ENCODE measurements around the gene COLEC12. TPM values are rescaled to one million over a fixed set of nuclear protein-coding genes. Genes with fewer than 3 reads are reported as not detected.

Gene COLEC12
- polyA plus RNA-seq, 3 donors, result 0.21 to 0.47 (median 0.35) TPM

DNA sequence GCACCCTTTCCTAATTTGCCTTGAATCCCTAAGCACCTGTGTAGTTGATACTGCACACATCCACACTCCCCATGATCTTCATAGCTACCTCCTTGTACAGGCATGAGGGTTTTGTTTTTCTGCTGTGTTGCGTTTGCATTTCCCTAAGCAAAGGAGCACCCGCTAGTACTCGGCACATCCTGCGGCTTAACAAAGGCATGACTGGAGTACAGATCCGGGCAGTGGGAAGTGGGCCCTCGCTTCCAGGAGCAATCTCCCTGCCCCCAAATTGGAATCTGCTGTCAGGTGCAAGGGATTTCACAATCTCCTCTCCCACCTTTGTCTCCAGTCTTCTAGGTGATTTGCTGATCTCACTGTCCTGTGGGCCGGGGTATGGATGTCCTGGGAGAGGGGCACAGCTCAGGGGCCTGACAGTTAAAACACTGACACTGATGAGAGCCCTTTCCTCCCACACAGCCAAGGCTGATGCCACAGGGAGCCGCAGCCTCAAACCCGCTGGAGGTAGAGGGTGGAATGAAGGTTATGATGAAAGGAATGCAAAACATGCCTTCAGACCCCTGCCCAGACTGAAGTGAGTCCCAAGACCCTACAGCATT is 133.9 kb downstream of the COLEC12 start:
- H3K27ac Mint-ChIP-seq, result no peak overlapping the region
- no peaks in the 10 kb centered on the region for H3K9me3 Mint-ChIP-seq
- no peaks in the 10 kb centered on the region for H3K9me3 ChIP-seq (replicated peaks in 1 of 2; ENCODE audit: control insufficient read depth in 1 of 2, insufficient read depth in 1 of 2, low read length in 2 of 2)
- H3K4me1 Mint-ChIP-seq, result peaks cover 54% of the 10 kb centered on the region
- H3K79me2 ChIP-seq (ENCODE audit: insufficient read depth, low read length), result no peaks in the 10 kb centered on the region
- intact Hi-C loops (cut with micrococcal nuclease), result no loop called here
- no peak overlapping the region for H3K9ac ChIP-seq (ENCODE audit: insufficient read depth, low read length, poor library complexity, severe bottlenecking)
- no peak overlapping the region for H3K4me3 ChIP-seq (replicated peaks in 1 of 3; ENCODE audit: low read depth in 2 of 3, low read length in 3 of 3)
- H3K27ac ChIP-seq (ENCODE audit: low read depth in 1 of 2, low read length in 2 of 2), result no peak overlapping the region
- WGBS (ENCODE audit: insufficient coverage), result no CpG with 5 or more reads among the region's 9 CpGs
- no peak overlapping the region for H2AFZ ChIP-seq (ENCODE audit: insufficient read depth, low read depth, low read length, poor library complexity, severe bottlenecking)
- no peak overlapping the region for H3K4me3 Mint-ChIP-seq
- H3K4me2 ChIP-seq (replicated peaks; ENCODE audit: extremely low read depth, low read length, poor library complexity, severe bottlenecking), result no peak overlapping the region
- no peaks in the 10 kb centered on the region for H3K27me3 ChIP-seq (ENCODE audit: control insufficient read depth in 2 of 2, insufficient read depth in 2 of 2, low read length in 2 of 2)
- H4K20me1 ChIP-seq (ENCODE audit: insufficient read depth, low read length), result no peaks in the 10 kb centered on the region
- TF ChIP-seq, protein P1, sequence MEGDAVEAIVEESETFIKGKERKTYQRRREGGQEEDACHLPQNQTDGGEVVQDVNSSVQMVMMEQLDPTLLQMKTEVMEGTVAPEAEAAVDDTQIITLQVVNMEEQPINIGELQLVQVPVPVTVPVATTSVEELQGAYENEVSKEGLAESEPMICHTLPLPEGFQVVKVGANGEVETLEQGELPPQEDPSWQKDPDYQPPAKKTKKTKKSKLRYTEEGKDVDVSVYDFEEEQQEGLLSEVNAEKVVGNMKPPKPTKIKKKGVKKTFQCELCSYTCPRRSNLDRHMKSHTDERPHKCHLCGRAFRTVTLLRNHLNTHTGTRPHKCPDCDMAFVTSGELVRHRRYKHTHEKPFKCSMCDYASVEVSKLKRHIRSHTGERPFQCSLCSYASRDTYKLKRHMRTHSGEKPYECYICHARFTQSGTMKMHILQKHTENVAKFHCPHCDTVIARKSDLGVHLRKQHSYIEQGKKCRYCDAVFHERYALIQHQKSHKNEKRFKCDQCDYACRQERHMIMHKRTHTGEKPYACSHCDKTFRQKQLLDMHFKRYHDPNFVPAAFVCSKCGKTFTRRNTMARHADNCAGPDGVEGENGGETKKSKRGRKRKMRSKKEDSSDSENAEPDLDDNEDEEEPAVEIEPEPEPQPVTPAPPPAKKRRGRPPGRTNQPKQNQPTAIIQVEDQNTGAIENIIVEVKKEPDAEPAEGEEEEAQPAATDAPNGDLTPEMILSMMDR (IDR thresholded peaks at IDR 0.05), result no peak
- H3K4me1 ChIP-seq (ENCODE audit: control insufficient read depth in 1 of 2, insufficient read depth in 2 of 2, low read length in 2 of 2), result peaks cover 48 to 52% of the 10 kb centered on the region in 2 donors
- DNase-seq, result no peak
- peaks cover 3 to 6% (median 5%) of the 10 kb centered on the region in 3 donors for H3K27me3 Mint-ChIP-seq (ENCODE audit: low read depth in 3 of 3)
- H3K36me3 ChIP-seq (replicated peaks in 1 of 2; ENCODE audit: control insufficient read depth in 1 of 2, insufficient read depth in 2 of 2, low read length in 2 of 2), result no peaks in the 10 kb centered on the region
- no peaks in the 10 kb centered on the region for H3K36me3 Mint-ChIP-seq

DNA sequence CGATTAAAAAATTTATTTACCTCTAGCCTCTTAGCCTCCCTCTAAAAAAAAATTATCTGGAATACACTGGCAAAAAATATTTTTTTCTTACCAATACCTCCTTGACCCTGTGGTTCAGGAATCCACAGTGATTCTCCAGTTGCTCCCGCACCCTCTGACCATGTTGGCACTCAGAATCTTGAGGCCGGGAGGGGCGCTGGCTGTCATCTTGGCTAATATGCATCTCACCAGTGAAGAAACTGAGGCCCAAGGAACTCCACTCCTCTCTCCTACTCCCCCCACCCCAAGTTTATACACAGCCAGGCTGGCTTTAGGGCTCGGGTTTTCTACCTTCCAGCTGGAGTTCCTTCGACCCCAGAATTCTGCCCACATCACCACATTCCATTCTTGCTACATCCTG is 134.8 kb downstream of the COLEC12 start:
- no peak overlapping the region for H3K9ac ChIP-seq (ENCODE audit: insufficient read depth, low read length, poor library complexity, severe bottlenecking)
- H3K27me3 ChIP-seq (ENCODE audit: control insufficient read depth in 2 of 2, insufficient read depth in 2 of 2, low read length in 2 of 2), result no peaks in the 10 kb centered on the region
- no peaks in the 10 kb centered on the region for H3K79me2 ChIP-seq (ENCODE audit: insufficient read depth, low read length)
- no peaks in the 10 kb centered on the region for H4K20me1 ChIP-seq (ENCODE audit: insufficient read depth, low read length)
- peaks cover 4 to 5% of the 10 kb centered on the region in 2 donors for H3K36me3 Mint-ChIP-seq
- H3K27ac ChIP-seq (ENCODE audit: low read depth in 1 of 2, low read length in 2 of 2), result no peak overlapping the region
- H2AFZ ChIP-seq (ENCODE audit: insufficient read depth, low read depth, low read length, poor library complexity, severe bottlenecking), result no peak overlapping the region
- WGBS (ENCODE audit: insufficient coverage), result 100% methylated on average over 2 of the region's 6 CpGs
- H3K4me1 ChIP-seq (ENCODE audit: control insufficient read depth in 1 of 2, insufficient read depth in 2 of 2, low read length in 2 of 2), result peaks cover 48 to 51% of the 10 kb centered on the region in 2 donors
- H3K4me1 Mint-ChIP-seq, result peaks cover 54% of the 10 kb centered on the region
- H3K36me3 ChIP-seq (replicated peaks in 1 of 2; ENCODE audit: control insufficient read depth in 1 of 2, insufficient read depth in 2 of 2, low read length in 2 of 2), result no peaks in the 10 kb centered on the region
- H3K4me2 ChIP-seq (replicated peaks; ENCODE audit: extremely low read depth, low read length, poor library complexity, severe bottlenecking), result no peak overlapping the region
- DNase-seq, result no peak
- TF ChIP-seq, protein P1 (IDR thresholded peaks at IDR 0.05), result no peak
- H3K4me3 Mint-ChIP-seq, result no peak overlapping the region
- H3K9me3 ChIP-seq (replicated peaks in 1 of 2; ENCODE audit: control insufficient read depth in 1 of 2, insufficient read depth in 1 of 2, low read length in 2 of 2), result no peaks in the 10 kb centered on the region
- intact Hi-C loops (cut with micrococcal nuclease), result no loop called here
- no peaks in the 10 kb centered on the region for H3K9me3 Mint-ChIP-seq
- no peak overlapping the region for H3K4me3 ChIP-seq (replicated peaks in 1 of 3; ENCODE audit: low read depth in 2 of 3, low read length in 3 of 3)
- H3K27me3 Mint-ChIP-seq (ENCODE audit: low read depth in 3 of 3), result peaks cover 3 to 6% (median 5%) of the 10 kb centered on the region in 3 donors
- H3K27ac Mint-ChIP-seq, result no peak overlapping the region

All from CD14-positive monocyte (primary cell).